Neural progenitor cell (in vitro differentiated cells): ENCODE measurements around the gene SLC35A5. TPM values are rescaled to one million over a fixed set of nuclear protein-coding genes. Genes with fewer than 3 reads are reported as not detected.
"Not testable (repeated sequence)": the region's sequence is repeated elsewhere in the genome, so short reads cannot be mapped to it uniquely, and the experiment has no call there.

Experiments
- DNase-seq: peaks from one replicate; pipeline ENCODE4 v3.0.0-alpha.2; 2016; ENCODE audit warnings: low spot score
- H2AFZ ChIP-seq: fragments of 200-600 bp; sonication (generic); replicated peaks from 2 replicates; pipeline ENCODE4 v1.6.1; 2016; ENCODE audit warnings: antibody characterized with exemption
- H3F3A ChIP-seq: fragments of 200-600 bp; sonication (generic); 2 replicates; pipeline ENCODE4 v1.6.1; 2016; ENCODE audit warnings: antibody characterized with exemption, low read depth
- H3K27ac ChIP-seq: fragments of 200-600 bp; sonication (generic); 2 replicates; pipeline ENCODE4 v1.5.1; 2016; ENCODE audit warnings: mild to moderate bottlenecking
- H3K27me3 ChIP-seq: fragments of 200-600 bp; sonication (generic); 2 replicates; pipeline ENCODE4 v1.6.1; 2016; ENCODE audit warnings: mild to moderate bottlenecking, moderate library complexity
- H3K36me3 ChIP-seq: fragments of 200-600 bp; sonication (generic); 2 replicates; pipeline ENCODE4 v1.5.1; 2016
- H3K4me1 ChIP-seq: fragments of 200-600 bp; sonication (generic); 2 replicates; pipeline ENCODE4 v1.6.1; 2016; ENCODE audit warnings: mixed run types
- H3K4me2 ChIP-seq: fragments of 200-600 bp; sonication (generic); 2 replicates; pipeline ENCODE4 v1.6.1; 2016
- H3K4me3 ChIP-seq: fragments of 200-600 bp; sonication (generic); 2 replicates; pipeline ENCODE4 v1.5.1; 2016
- H3K79me2 ChIP-seq: fragments of 200-600 bp; sonication (generic); 2 replicates; pipeline ENCODE4 v1.6.1; 2016; ENCODE audit warnings: low read depth
- H3K9ac ChIP-seq: fragments of 200-600 bp; sonication (generic); 2 replicates; pipeline ENCODE4 v1.6.1; 2016
- H3K9me3 ChIP-seq: fragments of 200-600 bp; sonication (generic); 2 replicates; pipeline ENCODE4 v1.5.1; 2016; ENCODE audit warnings: low read depth
- H4K20me1 ChIP-seq: fragments of 200-600 bp; sonication (generic); 2 replicates; pipeline ENCODE4 v1.6.1; 2016; ENCODE audit warnings: low read depth
- H3K27ac Mint-ChIP-seq: 3 replicates; pipeline ENCODE4 v1.8.0; 2021; ENCODE audit warnings: mixed read lengths
- H3K27me3 Mint-ChIP-seq: 2 replicates; pipeline ENCODE4 v1.8.0; 2022; ENCODE audit warnings: low read depth, mild to moderate bottlenecking, inconsistent platforms, moderate library complexity, mixed read lengths; ENCODE audit not compliant: insufficient read depth
- H3K36me3 Mint-ChIP-seq: 3 replicates; pipeline ENCODE4 v1.8.0; 2021; ENCODE audit warnings: mixed read lengths
- H3K4me1 Mint-ChIP-seq: 3 replicates; pipeline ENCODE4 v1.8.0; 2021; ENCODE audit warnings: mixed read lengths
- H3K4me3 Mint-ChIP-seq: 3 replicates; pipeline ENCODE4 v1.8.0; 2021; ENCODE audit warnings: mild to moderate bottlenecking, moderate library complexity, mixed read lengths
- H3K9me3 Mint-ChIP-seq: 3 replicates; pipeline ENCODE4 v1.8.0; 2020; ENCODE audit warnings: mixed read lengths
- EZH2 ChIP-seq: fragments of 200-600 bp; sonication (generic); IDR thresholded peaks from 2 replicates; pipeline ENCODE4 v1.6.1; 2017; ENCODE audit warnings: antibody characterized with exemption, mild to moderate bottlenecking, moderate library complexity
- EZH2phosphoT487 ChIP-seq: fragments of 200-600 bp; sonication (generic); IDR thresholded peaks from 2 replicates; pipeline ENCODE4 v1.6.1; 2017; ENCODE audit warnings: antibody characterized with exemption
- total RNA-seq: library from RNA; depleted of rRNA; stranded (reverse); fragments of >200 nt; gene quantifications from 2 replicates; pipeline ENCODE4 v1.2.3, GENCODE V29; 2015; ENCODE audit warnings: low replicate concordance
- TF ChIP-seq, protein P1 (sequence below): fragments of 200-600 bp; sonication (generic); IDR thresholded peaks from 2 replicates; pipeline ENCODE4 v1.5.1; 2017; ENCODE audit warnings: antibody characterized with exemption, mild to moderate bottlenecking

SLC35A5 gene
- total RNA-seq, 1 donor from 2014 or later, result 59.7 TPM

DNA sequence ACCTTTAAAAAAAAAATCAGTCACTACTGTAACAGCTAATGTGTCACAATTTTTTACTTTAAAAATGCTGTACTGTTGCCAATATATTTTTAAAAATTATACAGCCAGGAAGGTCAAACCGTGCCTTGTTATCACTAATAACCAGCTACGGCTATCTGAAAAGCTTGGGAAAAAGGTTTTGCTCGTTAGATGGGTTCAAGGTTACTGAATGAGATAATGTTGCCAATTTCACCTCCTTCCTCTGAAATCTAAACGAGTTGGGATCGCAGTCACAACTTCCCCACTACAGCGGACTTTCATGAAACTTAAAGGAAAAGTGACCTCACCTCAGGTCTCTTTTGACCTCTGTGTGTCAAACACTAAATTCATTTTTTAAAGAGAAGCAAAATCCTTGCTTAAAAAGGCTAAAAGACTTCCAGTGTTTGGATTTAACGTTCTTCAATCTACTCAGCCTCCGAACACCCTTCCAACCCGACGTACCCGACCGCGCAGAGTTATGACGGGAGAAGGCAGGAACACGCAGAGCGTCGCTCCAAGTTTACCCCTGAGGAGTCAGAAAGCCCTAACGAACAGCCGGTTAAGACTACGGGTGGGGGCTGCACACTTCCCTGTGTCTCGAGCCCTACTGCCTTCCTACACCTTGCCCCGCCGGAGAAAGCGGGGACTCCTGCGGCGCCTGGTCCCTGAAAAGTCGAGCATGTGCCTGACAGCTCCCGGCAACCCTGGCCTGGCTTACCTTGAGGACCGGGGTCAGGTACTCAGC is 943 bp upstream of the SLC35A5 start:
- H3K79me2 ChIP-seq, result peaks cover 54% of the 10 kb centered on the region
- H3K36me3 ChIP-seq, result peaks cover 6% of the 10 kb centered on the region
- H3K4me2 ChIP-seq, result peak overlapping the region; percentile 83
- no peaks in the 10 kb centered on the region for H3K27me3 Mint-ChIP-seq
- H4K20me1 ChIP-seq, result no peaks in the 10 kb centered on the region
- H3K27ac Mint-ChIP-seq, result peak overlapping the region; percentile 99
- peak overlapping the region; percentile 99 for H3K4me3 Mint-ChIP-seq
- peak overlapping the region; percentile 95 for H3K27ac ChIP-seq
- H3K4me1 ChIP-seq, result peaks cover 24% of the 10 kb centered on the region
- peak overlapping the region; percentile 72 for H3K4me3 ChIP-seq
- peaks cover 3% of the 10 kb centered on the region for H3K9me3 Mint-ChIP-seq
- H3F3A ChIP-seq, result peaks cover 30% of the 10 kb centered on the region
- DNase-seq, result peak; percentile 82
- TF ChIP-seq, protein P1, sequence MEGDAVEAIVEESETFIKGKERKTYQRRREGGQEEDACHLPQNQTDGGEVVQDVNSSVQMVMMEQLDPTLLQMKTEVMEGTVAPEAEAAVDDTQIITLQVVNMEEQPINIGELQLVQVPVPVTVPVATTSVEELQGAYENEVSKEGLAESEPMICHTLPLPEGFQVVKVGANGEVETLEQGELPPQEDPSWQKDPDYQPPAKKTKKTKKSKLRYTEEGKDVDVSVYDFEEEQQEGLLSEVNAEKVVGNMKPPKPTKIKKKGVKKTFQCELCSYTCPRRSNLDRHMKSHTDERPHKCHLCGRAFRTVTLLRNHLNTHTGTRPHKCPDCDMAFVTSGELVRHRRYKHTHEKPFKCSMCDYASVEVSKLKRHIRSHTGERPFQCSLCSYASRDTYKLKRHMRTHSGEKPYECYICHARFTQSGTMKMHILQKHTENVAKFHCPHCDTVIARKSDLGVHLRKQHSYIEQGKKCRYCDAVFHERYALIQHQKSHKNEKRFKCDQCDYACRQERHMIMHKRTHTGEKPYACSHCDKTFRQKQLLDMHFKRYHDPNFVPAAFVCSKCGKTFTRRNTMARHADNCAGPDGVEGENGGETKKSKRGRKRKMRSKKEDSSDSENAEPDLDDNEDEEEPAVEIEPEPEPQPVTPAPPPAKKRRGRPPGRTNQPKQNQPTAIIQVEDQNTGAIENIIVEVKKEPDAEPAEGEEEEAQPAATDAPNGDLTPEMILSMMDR, result no peak
- no peak for TF ChIP-seq EZH2phosphoT487
- TF ChIP-seq EZH2, result no peak
- H3K36me3 Mint-ChIP-seq, result peaks cover 9% of the 10 kb centered on the region
- peak overlapping the region; percentile 48 for H3K9ac ChIP-seq
- no peaks in the 10 kb centered on the region for H3K9me3 ChIP-seq
- H3K27me3 ChIP-seq, result no peaks in the 10 kb centered on the region
- H3K4me1 Mint-ChIP-seq, result peaks cover 37% of the 10 kb centered on the region
- peak overlapping the region; percentile 97 for H2AFZ ChIP-seq

DNA sequence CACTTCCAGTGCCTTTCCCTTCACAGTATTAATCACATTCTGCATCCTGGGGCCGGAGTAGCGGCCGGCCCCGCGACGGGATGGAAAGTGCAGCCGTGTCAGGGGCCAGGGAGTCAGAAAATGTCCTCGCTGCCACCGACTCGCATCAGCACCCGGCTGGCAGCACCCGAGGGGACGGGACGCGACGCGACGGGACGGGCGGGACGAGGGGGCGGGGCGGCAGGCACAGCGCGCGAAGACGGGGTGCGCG is 436 bp upstream of the SLC35A5 start:
- peaks cover 52% of the 10 kb centered on the region for H3K79me2 ChIP-seq
- peaks cover 6% of the 10 kb centered on the region for H3K36me3 ChIP-seq
- peak overlapping the region; percentile 97 for H2AFZ ChIP-seq
- H3K27me3 Mint-ChIP-seq, result peaks cover 2% of the 10 kb centered on the region
- no peak for DNase-seq
- H3K27me3 ChIP-seq, result no peaks in the 10 kb centered on the region
- peak overlapping the region; percentile 95 for H3K27ac ChIP-seq
- peak overlapping the region; percentile 99 for H3K4me3 Mint-ChIP-seq
- H3K27ac Mint-ChIP-seq, result no peak overlapping the region
- TF ChIP-seq, protein P1, result no peak
- TF ChIP-seq EZH2phosphoT487, result no peak
- peak overlapping the region; percentile 48 for H3K9ac ChIP-seq
- H3K4me1 ChIP-seq, result peaks cover 24% of the 10 kb centered on the region
- no peaks in the 10 kb centered on the region for H3K9me3 ChIP-seq
- peaks cover 8% of the 10 kb centered on the region for H3K36me3 Mint-ChIP-seq
- H3K4me3 ChIP-seq, result peak overlapping the region; percentile 72
- no peaks in the 10 kb centered on the region for H4K20me1 ChIP-seq
- H3K4me1 Mint-ChIP-seq, result peaks cover 37% of the 10 kb centered on the region
- H3K9me3 Mint-ChIP-seq, result peaks cover 3% of the 10 kb centered on the region
- peaks cover 30% of the 10 kb centered on the region for H3F3A ChIP-seq
- H3K4me2 ChIP-seq, result peak overlapping the region; percentile 83

DNA sequence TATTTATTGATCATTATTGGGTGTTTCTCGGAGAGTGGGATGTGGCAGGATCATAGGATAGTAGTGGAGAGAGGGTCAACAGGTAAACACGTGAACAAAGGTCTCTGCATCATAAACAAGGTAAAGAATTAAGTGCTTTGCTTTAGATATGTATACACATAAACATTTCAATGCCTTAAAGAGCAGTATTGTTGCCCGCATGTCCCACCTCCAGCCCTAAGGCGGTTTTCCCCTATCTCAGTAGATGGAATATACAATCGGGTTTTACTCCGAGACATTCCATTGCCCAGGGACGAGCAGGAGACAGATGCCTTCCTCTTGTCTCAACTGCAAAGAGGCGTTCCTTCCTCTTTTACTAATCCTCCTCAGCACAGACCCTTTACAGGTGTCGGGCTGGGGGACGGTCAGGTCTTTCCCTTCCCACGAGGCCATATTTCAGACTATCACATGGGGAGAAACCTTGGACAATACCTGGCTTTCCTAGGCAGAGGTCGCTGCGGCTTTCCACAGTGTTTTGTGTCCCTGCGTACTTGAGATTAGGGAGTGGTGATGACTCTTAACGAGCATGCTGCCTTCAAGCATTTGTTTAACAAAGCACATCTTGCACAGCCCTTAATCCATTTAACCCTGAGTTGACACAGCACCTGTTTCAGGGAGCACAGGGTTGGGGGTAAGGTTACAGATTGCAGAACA is 2.5 kb downstream of the SLC35A5 start:
- H3K4me2 ChIP-seq, result peak overlapping the region; percentile 83
- not testable (repeated sequence) for H3K36me3 Mint-ChIP-seq, H4K20me1 ChIP-seq, H3K27me3 ChIP-seq, H3K9me3 Mint-ChIP-seq, H3K9me3 ChIP-seq, H3K27ac ChIP-seq, H3K9ac ChIP-seq, H3K27me3 Mint-ChIP-seq, H3K36me3 ChIP-seq, H3K27ac Mint-ChIP-seq
- peaks cover 32% of the 10 kb centered on the region for H3K79me2 ChIP-seq
- Mint-ChIP-seq H3K4me1 (peaks cover 32% of the 10 kb centered on the region), H3K4me3 (peak overlapping the region; percentile 2)
- H3K4me3 ChIP-seq, result peak overlapping the region; percentile 72
- peak overlapping the region; percentile 7 for H2AFZ ChIP-seq
- DNase-seq, result peak; percentile 52
- peaks cover 30% of the 10 kb centered on the region for H3F3A ChIP-seq
- H3K4me1 ChIP-seq, result peaks cover 24% of the 10 kb centered on the region
- TF ChIP-seq, protein P1, result peak; percentile 39
